ENCODE measurements around the gene PNRC2. TPM values are rescaled to one million over a fixed set of nuclear protein-coding genes. Genes with fewer than 3 reads are reported as not detected.

The PNRC2 gene
- total RNA-seq, 6 experiments from 2014 or later, result 24.3 to 41.2 (median 33.4) TPM

- 71% methylated on average over 4 of the region's 4 CpGs for WGBS (ENCODE audit: insufficient coverage, low coverage, low lambda C conversion rate, missing lambda C conversion rate)
Observed at GRCh38 chr1:23928789-23929188, 30.8 kb upstream of the PNRC2 start.

GRCh38 chr1:23930270-23930669, 29.4 kb upstream of the PNRC2 start:
- 89% methylated on average over 3 of the region's 5 CpGs for WGBS (ENCODE audit: insufficient coverage, low coverage, low lambda C conversion rate, missing lambda C conversion rate)
- Histone ChIP-seq H3K4me3 (no peak overlapping the region), H3K27me3 (no peaks in the 10 kb centered on the region), H3K9me3 (no peaks in the 10 kb centered on the region), H3K4me1 (no peaks in the 10 kb centered on the region), H3K27ac (no peak overlapping the region), H3K36me3 (no peaks in the 10 kb centered on the region)
- TF ChIP-seq CTCF (IDR thresholded peaks at IDR 0.05) (no peak), POLR2A (IDR thresholded peaks at IDR 0.05) (no peak)
- intact Hi-C loops (cut with DNase I), result no loop called here
- no peak for ATAC-seq
- DNase-seq, result no peak

More at GRCh38 chr1:23928789-23929188, 30.8 kb upstream of the PNRC2 start:
- intact Hi-C loops (cut with DNase I), result no loop called here
- H3K9me3 ChIP-seq, result no peaks in the 10 kb centered on the region
- no peak overlapping the region for H3K4me3 ChIP-seq
- ATAC-seq (no peak), DNase-seq (no peak)
- no peaks in the 10 kb centered on the region for H3K36me3 ChIP-seq
- H3K4me1 ChIP-seq, result no peaks in the 10 kb centered on the region
- no peak overlapping the region for H3K27ac ChIP-seq
- no peaks in the 10 kb centered on the region for H3K27me3 ChIP-seq
- TF ChIP-seq POLR2A (IDR thresholded peaks at IDR 0.05) (no peak), CTCF (IDR thresholded peaks at IDR 0.05) (no peak)

GRCh38 chr1:23930861-23931490, 28.7 kb upstream of the PNRC2 start:
- Histone ChIP-seq H3K27ac (no peak overlapping the region), H3K9me3 (no peaks in the 10 kb centered on the region), H3K4me1 (no peaks in the 10 kb centered on the region), H3K4me3 (no peak overlapping the region), H3K36me3 (no peaks in the 10 kb centered on the region), H3K27me3 (no peaks in the 10 kb centered on the region)
- intact Hi-C loops (cut with DNase I), result no loop called here
- TF ChIP-seq CTCF (IDR thresholded peaks at IDR 0.05), result no peak
- no peak for TF ChIP-seq POLR2A (IDR thresholded peaks at IDR 0.05)
- WGBS (ENCODE audit: insufficient coverage, low coverage, low lambda C conversion rate, missing lambda C conversion rate), result 39% methylated on average over 9 of the region's 11 CpGs
- ATAC-seq, result no peak
- no peak for DNase-seq

GRCh38 chr1:23931491-23931880, 28.1 kb upstream of the PNRC2 start:
- 88% methylated on average over 1 of the region's 1 CpG for WGBS (ENCODE audit: insufficient coverage, low coverage, low lambda C conversion rate, missing lambda C conversion rate)
- ATAC-seq, result no peak
- no peaks in the 10 kb centered on the region for H3K4me1 ChIP-seq
- H3K27ac ChIP-seq, result no peak overlapping the region
- no peak for TF ChIP-seq POLR2A (IDR thresholded peaks at IDR 0.05)
- TF ChIP-seq CTCF (IDR thresholded peaks at IDR 0.05), result no peak
- H3K9me3 ChIP-seq, result no peaks in the 10 kb centered on the region
- H3K4me3 ChIP-seq, result no peak overlapping the region
- no peaks in the 10 kb centered on the region for H3K36me3 ChIP-seq
- DNase-seq, result no peak
- no peaks in the 10 kb centered on the region for H3K27me3 ChIP-seq
- intact Hi-C loops (cut with DNase I), result no loop called here

Measured in right lobe of liver (tissue), 6 donors.